Measurements from ENCODE around the gene BICDL1.

- TF ChIP-seq CTCF (IDR thresholded peaks at IDR 0.05) = no peak
- no peak for TF ChIP-seq ZFX (IDR thresholded peaks at IDR 0.05; ENCODE audit: borderline replicate concordance)
These were observed 120.7 kb downstream of the BICDL1 start for GRCh38 chr12:120109570-120110267.

All from 22Rv1 (cell line).